Endothelial cell of umbilical vein (primary cell): Measurements from ENCODE around the gene PLEKHH2.
"Not testable (repeated sequence)": the region's sequence is repeated elsewhere in the genome, so short reads cannot be mapped to it uniquely, and the experiment has no call there.

Source experiments
- EZH2 ChIP-seq: IDR thresholded peaks from 2 replicates; pipeline ENCODE4 v1.6.1; 2012; ENCODE audit warnings: borderline replicate concordance, low read depth, mild to moderate bottlenecking, moderate library complexity, low read length, inconsistent platforms; ENCODE audit not compliant: severe bottlenecking
- FOS ChIP-seq: IDR thresholded peaks from 2 replicates; pipeline ENCODE4 v1.6.1; 2011; ENCODE audit warnings: mild to moderate bottlenecking, low read length, moderate library complexity, borderline replicate concordance; ENCODE audit not compliant: insufficient read depth
- GATA2 ChIP-seq: IDR thresholded peaks from 2 replicates; pipeline ENCODE4 v1.7.0; 2011; ENCODE audit warnings: low read depth, mild to moderate bottlenecking, moderate library complexity, mixed read lengths, low read length; ENCODE audit not compliant: insufficient read length, insufficient read depth
- JUN ChIP-seq: IDR thresholded peaks from 2 replicates; pipeline ENCODE4 v1.6.1; 2011; ENCODE audit warnings: borderline replicate concordance, low read depth; ENCODE audit not compliant: insufficient read length, insufficient read depth
- MAX ChIP-seq: IDR thresholded peaks from 2 replicates; pipeline ENCODE4 v1.6.1; 2011; ENCODE audit not compliant: insufficient read depth, insufficient read length
- MYC ChIP-seq: IDR thresholded peaks from one replicate; pipeline ENCODE4 v1.6.1; 2011; ENCODE audit warnings: mild to moderate bottlenecking, low read depth, low read length
- POLR2A ChIP-seq: IDR thresholded peaks from 2 replicates; pipeline ENCODE4 v1.6.1; 2012; ENCODE audit warnings: low read depth, mild to moderate bottlenecking, control low read depth, low read length
- POLR2AphosphoS5 ChIP-seq: IDR thresholded peaks from 2 replicates; pipeline ENCODE4 v1.6.1; 2012; ENCODE audit warnings: low read depth, mild to moderate bottlenecking, control low read depth, low read length, moderate library complexity; ENCODE audit not compliant: insufficient read depth
- TF ChIP-seq, protein P1 (sequence below), 2 donors: IDR thresholded peaks; 1 replicate in 1 of 2; 2 replicates in 1 of 2; pipeline ENCODE4 v1.5.1; 2011; ENCODE audit warnings: low read length in 2 of 2, mild to moderate bottlenecking in 2 of 2, moderate library complexity in 2 of 2, control low read depth in 1 of 2, inconsistent platforms in 1 of 2, low read depth in 1 of 2; ENCODE audit not compliant: insufficient read depth in 1 of 2; ENCODE audit errors: extremely low read depth in 1 of 2

GRCh38 chr2:43726961-43727633 lies 90.0 kb downstream of the PLEKHH2 start:
- TF ChIP-seq, protein P1, sequence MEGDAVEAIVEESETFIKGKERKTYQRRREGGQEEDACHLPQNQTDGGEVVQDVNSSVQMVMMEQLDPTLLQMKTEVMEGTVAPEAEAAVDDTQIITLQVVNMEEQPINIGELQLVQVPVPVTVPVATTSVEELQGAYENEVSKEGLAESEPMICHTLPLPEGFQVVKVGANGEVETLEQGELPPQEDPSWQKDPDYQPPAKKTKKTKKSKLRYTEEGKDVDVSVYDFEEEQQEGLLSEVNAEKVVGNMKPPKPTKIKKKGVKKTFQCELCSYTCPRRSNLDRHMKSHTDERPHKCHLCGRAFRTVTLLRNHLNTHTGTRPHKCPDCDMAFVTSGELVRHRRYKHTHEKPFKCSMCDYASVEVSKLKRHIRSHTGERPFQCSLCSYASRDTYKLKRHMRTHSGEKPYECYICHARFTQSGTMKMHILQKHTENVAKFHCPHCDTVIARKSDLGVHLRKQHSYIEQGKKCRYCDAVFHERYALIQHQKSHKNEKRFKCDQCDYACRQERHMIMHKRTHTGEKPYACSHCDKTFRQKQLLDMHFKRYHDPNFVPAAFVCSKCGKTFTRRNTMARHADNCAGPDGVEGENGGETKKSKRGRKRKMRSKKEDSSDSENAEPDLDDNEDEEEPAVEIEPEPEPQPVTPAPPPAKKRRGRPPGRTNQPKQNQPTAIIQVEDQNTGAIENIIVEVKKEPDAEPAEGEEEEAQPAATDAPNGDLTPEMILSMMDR (IDR thresholded peaks at IDR 0.05; ENCODE audit: extremely low read depth in 1 of 2, insufficient read depth in 1 of 2, low read depth in 1 of 2, low read length in 2 of 2): not testable (repeated sequence)
- TF ChIP-seq EZH2, POLR2AphosphoS5, FOS, JUN, MAX, POLR2A, MYC: not testable (repeated sequence)
- TF ChIP-seq GATA2: peak; percentile 61
